ENCODE data around the gene CES4A. TPM values are rescaled to one million over a fixed set of nuclear protein-coding genes. Genes with fewer than 3 reads are reported as not detected.
"Not testable (repeated sequence)": the region's sequence is repeated elsewhere in the genome, so short reads cannot be mapped to it uniquely, and the experiment has no call there.

Gene CES4A
- total RNA-seq, 1 donor from 2014 or later: 4.1 TPM

DNA sequence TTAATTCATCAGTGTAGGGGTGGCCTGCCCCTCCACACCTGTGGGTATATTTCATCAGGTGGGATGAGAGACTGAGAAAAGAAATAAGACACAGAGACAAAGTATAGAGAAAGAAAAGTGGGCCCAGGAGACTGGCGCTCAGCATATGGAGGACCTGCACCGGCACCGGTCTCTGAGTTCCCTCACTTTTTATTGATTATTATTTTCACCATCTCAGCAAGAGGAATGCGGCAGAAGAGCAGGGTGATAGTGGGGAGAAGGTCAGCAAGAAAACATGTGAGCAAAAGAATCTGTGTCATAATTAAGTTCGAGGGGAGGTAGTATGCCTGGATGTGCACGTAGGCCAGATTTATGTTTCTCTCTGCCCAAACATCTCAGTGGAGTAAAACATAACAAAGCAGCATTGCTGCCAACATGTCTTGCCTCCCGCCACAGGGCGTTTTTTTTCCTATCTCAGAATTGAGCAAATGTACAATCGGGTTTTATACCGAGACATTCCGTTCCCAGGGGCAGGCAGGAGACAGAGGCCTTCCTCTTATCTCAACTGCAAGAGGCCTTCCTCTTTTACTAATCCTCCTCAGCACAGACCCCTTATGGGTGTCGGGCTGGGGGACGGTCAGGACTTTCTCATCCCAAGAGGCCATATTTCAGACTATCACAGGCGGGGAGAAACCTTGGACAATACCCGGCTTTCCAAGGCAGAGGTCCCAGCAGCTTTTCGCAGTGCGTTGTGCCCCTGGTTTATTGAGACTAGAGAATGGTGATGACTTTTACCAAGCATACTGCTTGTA lies 32.8 kb upstream of the CES4A start:
- peak; percentile 27 for DNase-seq (ENCODE audit: low spot score)

DNA sequence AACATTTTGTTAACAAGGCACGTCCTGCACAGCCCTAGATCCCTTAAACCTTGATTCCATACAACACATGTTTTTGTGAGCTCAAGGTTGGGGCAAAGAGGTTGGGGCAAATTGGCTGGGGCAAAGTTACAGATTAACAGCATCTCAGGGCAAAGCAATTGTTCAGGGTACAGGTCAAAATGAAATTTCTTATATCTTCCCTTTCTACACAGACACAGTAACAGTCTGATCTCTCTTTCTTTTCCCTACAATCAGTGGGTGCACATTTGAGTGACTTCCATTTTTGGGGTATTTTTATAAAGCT lies 32.3 kb upstream of the CES4A start:
- not testable (repeated sequence) for DNase-seq (ENCODE audit: low spot score)

DNA sequence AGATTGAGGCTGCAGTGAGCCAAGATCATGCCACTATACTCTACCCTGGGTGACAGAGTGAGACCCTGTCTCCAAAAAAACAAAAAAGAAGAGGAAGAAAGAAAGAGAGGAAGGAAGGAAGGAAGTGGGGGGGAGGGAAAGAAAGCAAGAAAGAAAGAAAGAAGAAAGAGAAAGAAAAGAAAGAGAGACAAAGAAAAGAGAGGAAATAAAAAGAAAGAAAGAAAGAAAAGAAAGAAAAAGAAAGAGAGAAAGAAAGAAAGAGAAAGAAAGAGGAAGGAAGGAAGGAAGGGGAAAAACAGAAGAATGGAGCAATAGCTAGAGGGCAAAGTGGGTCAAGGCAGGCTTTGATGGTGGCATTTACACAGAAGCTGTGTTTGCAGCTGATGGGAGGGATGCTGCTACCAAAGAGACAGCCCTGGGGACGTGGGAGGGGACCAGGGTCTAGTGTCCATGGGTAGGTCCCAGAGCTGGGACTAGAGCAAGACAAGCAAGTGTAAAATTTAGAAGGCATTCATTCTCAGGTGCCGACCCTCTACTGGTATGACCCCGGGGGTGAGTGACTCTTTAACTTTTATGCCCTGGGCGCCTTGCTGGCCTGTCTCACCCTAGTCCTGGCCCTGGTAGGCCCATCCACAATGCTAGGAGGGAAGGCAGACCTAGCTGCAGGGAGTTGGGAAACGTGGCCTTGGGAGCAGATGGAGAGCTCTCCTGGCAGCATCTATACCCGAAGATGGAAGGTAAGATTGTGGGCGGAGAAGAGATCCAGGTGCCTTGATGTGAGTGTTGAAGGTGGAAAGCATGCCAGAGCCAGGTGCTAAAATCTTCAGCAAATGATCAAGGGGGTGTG lies 29.3 kb upstream of the CES4A start:
- no peak for DNase-seq (ENCODE audit: low spot score)

DNA sequence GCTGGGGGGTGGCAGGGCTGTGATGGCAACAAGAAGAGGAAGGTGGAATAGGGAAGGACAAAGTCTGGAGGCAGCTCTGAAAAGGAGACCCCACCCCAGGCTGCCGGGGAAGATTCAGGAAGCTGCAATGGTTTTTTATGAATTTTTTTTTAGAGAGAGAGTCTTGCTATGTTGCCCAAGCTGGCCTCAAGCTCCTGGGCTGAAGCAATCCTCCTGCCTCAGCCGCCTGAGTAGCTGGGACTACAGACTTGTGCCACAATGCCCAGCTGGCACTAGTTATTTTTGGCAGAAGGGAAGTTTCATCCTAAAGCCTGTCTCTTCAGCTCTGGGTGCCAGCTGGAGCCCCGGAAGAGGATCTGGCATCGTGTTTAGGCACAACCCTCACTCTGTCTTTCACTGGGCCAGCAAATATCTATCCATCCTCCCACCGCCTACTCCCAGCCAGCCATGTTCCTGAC lies 28.7 kb upstream of the CES4A start:
- DNase-seq (ENCODE audit: low spot score): no peak

DNA sequence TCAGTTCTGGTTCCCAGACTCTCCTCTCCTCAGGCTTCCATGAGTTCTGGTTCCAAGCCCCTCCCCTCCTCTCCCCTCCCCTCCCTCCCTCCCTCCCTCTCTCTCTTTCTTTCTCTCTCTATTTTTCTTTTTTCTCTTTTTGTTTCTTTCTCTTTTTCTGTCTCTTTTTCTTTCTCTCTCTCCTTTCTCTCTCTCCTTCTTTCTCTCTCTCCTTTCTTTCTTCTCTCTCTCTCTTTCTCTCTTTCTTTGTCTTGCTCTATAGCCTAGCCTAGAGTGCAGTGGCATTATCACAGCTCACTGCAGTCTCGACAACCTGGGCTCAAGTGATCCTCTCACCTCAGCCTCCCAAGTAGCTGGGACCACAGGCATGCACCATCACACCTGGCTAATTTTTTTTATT lies 28.1 kb upstream of the CES4A start:
- no peak for DNase-seq (ENCODE audit: low spot score)

DNA sequence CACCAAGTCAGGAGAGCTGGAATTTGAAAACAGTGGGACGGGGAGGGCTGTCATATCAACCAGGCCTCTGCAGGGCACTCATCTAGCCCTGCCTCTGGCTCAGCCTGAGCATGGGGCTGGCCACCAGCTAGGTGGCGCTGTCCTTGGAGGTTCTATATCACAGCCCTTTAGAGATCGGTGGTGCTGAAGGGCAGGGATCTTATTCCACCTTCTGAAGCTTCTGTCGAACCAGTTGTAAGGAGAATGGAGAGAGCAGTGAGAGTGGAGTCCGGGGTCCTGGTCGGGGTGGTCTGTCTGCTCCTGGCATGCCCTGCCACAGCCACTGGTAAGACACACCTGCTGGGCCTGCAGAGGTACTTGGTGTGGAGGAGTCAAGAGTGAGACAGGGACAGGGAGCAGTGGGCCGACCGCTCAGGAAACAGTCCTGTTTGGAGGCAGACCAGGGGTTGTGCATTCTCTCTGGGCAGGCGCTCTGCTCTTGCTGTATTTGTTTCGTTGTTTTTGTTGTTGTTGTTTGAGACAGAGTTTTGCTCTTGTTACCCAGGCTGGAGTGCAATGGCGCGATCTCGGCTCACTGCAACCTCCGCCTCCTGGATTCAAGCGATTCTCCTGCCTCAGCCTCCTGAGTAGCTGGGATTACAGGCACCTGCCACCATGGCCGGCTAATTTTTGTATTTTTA lies 27.2 kb upstream of the CES4A start, which contains the start of gene CES3:
TSS of gene CES3 (plus strand) at position 202 of the 680 bp plus-strand sequence. CDS start at position 244, 42 bp downstream.
- no peak for DNase-seq (ENCODE audit: low spot score)

DNA sequence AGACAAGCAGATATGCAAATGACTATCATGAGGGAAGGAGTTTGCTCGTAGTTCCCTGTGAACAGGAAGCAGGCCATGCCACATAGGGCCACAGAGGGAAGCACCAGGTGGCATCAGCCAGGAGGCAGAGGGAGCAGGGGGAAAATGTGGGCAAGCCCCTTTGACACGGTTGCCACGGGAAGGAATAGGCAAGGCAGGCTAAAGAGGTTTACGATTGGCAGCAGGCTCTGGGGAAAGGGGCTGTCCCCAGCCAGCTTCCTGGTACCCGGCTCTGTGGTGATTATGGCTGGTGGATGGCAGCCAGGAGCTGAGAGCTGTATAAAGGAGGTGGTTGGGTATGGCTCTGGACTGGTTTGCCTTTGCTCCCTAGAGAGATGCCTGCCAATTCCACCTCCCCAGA lies 26.5 kb upstream of the CES4A start:
- no peak for DNase-seq (ENCODE audit: low spot score)

DNA sequence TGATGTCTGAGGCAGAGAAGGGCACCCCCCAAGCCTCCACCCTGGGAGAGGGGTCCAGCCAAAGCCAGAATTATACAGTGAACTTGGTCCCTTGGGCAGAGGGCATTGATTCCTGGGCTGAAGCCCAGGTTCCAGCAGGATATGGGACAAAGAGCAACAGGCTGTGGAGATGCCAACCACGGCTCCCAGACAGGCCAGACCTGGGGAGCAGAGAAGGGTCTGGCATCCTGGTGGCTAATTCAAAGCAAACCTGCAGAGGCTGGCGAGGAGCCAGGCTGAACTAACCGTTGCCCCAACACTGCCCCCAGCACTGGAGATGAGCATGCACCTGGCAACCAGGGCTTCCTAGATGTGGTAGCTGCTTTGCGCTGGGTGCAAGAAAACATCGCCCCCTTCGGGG lies 24.3 kb upstream of the CES4A start:
- DNase-seq (ENCODE audit: low spot score): no peak

DNA sequence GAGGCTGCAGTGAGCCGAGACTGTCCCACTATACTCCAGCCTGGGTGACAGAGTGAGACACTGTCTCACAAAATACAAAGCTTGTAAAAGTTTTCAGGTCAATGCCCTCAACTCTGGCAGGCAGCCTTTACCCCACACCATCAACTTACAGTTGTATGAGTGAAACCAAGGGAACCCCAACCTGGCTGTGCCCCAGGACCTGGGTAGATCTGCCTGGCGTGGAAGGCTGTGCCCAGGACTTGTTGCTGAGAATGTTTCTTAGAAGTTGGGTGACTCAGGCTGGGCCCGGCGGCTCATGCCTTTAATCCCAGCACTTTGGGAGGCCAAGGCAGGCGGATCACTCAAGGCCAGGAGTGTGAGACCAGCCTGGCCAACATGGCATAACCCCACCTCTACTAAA lies 19.5 kb upstream of the CES4A start:
- no peak for DNase-seq (ENCODE audit: low spot score)

DNA sequence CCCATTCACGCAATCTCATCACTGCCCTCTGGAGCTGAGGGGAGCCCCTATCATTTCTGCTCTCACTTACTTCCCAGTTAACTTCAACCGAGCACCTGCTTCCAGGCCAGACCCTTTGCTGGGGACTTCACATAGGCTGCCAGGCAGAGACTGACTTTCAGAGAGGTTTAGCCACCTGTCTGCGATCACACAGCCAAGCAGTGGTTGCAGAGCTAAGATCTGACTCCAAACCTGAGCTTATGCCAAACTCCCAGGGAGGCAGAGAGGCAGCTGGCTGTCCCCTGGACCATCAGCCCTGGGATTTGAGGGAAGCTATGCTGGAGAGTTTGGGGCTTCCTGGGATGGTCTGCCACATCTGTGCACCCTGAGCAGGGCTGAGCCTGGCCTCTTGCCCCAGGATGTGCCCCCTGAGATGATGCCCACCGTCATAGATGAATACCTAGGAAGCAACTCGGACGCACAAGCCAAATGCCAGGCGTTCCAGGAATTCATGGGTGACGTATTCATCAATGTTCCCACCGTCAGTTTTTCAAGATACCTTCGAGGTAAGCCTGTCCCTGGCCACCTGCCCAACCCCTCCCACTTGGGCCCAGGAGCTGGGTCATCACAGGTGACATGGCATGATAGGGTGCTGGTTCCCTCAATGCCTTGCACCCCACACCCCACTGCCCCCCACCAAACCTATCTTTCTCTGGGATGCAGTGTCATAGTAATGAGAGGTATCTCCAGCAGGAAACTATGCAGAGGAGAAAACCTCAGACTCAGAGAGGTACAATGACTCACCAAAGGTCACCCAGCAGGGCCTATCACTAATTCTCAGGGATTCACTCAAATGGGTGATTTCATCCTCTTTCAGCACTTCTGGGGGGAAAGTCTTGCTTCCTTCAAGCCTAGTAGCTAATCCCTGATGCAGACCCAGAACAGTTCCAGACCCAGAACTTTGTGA lies 17.3 kb upstream of the CES4A start:
- no peak for DNase-seq (ENCODE audit: low spot score)

DNA sequence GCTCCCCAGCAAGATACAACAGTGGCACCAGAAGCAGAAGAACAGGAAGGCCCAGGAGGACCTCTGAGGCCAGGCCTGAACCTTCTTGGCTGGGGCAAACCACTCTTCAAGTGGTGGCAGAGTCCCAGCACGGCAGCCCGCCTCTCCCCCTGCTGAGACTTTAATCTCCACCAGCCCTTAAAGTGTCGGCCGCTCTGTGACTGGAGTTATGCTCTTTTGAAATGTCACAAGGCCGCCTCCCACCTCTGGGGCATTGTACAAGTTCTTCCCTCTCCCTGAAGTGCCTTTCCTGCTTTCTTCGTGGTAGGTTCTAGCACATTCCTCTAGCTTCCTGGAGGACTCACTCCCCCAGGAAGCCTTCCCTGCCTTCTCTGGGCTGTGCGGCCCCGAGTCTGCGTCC lies 15.4 kb upstream of the CES4A start:
- DNase-seq (ENCODE audit: low spot score): no peak

DNA sequence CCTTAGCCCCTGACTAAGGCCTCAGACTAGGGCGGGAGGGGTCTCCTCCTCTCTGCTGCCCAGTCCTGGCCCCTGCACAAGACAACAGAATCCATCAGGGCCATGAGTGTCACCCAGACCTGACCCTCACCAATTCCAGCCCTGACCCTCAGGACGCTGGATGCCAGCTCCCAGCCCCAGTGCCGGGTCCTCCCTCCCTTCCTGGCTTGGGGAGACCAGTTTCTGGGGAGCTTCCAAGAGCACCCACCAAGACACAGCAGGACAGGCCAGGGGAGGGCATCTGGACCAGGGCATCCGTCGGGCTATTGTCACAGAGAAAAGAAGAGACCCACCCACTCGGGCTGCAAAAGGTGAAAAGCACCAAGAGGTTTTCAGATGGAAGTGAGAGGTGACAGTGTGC lies 14.7 kb upstream of the CES4A start:
- no peak for DNase-seq (ENCODE audit: low spot score)

DNA sequence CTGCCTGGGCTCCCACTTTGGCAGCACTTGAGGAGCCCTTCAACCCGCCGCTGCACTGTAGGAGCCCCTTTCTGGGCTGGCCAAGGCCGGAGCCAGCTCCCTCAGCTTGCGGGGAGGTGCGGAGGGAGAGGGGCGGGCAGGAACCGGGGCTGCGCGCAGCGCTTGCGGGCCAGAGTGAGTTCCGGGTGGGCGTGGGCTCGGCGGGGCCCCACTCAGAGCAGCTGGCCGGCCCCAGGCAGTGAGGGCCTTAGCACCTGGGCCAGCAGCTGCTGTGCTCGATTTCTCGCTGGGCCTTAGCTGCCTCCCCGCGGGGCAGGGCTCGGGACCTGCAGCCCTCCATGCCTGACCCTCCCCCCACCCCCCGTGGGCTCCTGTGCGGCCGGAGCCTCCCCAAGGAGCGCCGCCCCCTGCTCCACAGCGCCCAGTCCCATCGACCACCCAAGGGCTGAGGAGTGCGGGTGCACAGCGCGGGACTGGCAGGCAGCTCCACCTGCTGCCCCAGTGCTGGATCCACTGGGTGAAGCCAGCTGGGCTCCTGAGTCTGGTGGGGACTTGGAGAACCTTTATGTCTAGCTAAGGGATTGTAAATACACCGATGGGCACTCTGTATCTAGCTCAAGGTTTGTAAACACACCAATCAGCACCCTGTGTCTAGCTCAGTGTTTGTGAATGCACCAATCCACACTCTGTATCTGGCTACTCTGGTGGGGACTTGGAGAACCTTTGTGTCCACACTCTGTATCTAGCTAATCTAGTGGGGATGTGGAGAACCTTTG lies 14.0 kb upstream of the CES4A start:
- DNase-seq (ENCODE audit: low spot score): not testable (repeated sequence)

DNA sequence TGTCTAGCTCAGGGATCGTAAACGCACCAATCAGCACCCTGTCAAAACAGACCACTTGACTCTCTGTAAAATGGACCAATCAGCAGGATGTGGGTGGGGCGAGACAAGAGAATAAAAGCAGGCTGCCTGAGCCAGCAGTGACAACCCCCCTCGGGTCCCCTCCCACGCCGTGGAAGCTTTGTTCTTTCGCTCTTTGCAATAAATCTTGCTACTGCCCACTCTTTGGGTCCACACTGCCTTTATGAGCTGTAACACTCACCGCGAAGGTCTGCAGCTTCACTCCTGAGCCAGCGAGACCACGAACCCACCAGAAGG lies 13.5 kb upstream of the CES4A start:
- DNase-seq (ENCODE audit: low spot score): not testable (repeated sequence)

DNA sequence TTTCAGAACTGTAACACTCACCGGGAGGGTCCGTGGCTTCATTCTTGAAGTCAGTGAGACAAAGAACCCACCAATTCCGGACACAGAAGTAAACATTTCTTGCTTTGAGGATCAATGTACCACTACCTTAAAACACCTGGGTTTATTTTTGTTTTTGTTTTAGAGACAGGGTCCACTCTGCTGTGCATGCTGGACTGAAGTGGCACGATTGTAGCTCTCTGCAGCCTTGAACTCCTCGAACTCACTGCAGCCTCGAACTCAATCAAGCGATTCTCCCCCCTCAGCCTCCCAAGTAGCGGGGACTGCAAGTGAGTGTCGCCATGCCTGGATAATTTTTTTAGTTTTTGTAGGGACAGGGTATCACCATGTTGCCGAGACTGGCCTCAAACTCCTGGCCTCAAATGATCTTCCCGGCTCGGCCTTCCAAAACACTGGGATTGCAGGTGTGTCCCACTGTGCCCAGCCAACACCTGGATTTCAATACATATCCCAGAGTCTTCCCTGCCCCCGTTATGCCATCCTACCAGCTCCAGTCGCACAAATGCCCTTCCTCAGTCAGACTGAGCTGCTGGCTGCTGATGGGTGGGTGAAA lies 13.0 kb upstream of the CES4A start:
- DNase-seq (ENCODE audit: low spot score): no peak

DNA sequence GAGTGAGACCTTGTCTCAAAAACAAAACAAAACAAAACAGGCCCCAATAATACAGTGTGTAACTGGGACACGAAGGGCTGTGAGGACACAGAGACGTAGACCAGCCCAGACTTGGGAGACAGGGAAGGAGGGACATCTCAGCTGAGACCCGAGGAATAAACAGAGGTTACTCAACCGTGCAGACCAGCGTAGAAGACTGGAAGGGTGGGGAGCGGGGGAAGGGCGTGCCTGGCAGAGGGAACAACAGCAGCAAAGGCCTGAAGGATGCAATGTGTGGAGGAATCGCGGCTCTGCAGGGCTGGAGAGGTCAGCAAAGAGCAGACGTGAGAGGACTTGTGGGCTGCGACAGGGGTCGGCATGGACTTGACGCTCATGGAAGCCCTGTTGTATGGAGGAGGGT lies 11.6 kb upstream of the CES4A start:
- DNase-seq (ENCODE audit: low spot score): no peak

DNA sequence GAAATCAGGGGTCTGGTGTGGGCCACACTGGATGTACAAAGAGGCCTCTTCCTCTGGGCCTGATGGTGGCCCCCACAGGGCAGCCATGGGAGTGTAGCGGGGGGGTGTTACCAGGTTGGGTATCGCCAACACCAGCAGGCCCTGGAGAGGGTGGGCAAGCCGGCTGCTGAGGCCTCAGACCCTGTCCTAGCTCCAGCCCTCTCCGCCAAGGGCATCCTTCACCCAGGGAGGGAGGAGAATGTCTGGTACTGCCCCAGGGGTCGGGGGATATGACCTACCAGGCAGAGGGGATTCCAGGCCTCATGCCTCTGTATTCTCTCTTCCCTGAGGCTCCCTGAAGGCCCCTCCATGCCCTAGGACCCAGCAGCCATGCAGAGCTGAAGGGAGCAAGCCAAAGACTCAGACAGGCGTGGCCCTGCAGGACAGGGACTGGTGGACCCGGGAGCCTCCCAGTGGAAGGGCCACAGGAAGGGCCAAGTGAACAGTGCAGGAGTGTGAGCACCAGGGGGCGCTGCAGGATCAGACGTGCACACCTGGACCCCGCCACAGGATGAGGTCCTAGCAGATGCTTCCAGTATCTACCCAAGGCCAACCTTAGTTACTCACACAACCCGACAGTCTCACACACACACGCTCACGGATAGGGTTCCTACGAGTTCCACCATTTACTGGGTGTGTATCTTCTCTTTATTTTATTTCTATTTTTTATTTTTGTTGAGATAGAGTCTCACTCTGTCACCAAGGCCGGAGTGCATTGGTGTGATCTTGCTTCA lies 10.9 kb upstream of the CES4A start:
- peak; percentile 77 for DNase-seq (ENCODE audit: low spot score)

DNA sequence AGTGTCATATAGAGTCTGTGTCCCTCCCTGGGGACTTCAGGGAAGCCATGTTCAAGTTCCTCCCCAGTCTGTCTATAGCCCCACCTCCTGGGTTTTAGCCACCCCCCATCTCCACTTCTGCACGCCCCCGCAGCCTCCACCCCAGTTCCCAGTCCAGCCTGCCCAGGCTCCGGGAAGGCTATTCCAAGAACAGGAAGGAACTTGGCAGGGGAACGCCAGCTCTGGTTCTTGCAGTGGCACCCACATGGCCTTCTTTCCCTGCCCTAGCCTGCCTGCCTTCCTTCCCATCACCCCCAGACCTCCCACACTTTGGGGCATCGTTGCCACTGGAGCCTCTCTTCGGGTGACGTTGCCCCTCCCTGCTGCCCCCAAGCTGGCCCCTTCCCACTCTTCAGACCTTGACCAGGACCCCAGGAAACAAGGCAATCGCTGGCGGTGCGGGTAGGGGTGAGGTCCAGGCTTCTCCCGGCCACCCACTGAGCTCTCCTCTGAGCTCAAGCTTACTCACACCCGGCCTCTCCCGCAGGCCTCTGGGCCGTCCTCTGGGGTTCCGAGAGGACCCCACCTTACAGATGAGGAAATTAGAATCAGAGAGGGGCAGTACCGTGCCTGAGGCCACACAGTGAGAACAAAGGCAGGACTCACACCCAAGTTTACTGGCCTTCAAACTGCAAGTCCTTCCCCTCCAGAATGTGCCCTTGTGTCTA lies 9.2 kb upstream of the CES4A start:
- peak; percentile 23 for DNase-seq (ENCODE audit: low spot score)

DNA sequence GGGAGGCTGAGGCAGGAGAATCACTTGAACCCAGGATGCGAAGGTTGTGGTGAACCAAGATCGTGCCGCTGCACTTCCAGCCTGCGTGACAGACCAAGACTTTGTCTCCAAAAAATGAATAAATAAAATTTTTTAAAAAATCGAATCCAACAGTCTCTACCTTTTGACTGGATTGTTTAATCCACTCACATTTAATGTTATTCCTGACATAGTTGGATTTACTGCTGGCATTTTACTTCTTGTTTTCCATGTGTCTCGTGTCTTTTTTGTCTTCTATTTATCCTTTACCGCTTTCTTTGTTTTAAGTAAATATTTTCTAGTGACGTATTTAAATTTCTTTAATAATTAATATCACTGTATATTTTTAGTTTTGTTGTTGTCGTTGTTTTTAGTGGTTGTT lies 5.4 kb upstream of the CES4A start:
- DNase-seq (ENCODE audit: low spot score): no peak
